C4-2B (cell line): ENCODE data around the gene PTAFR.

Experiments
- H3K27ac ChIP-seq: fragments of 450-650 bp; 2 replicates; pipeline ENCODE4 v1.5.1; 2017
- CTCF ChIP-seq: fragments of 450-650 bp; conservative IDR thresholded peaks from 2 replicates; pipeline ENCODE4 v1.5.1; 2017; ENCODE audit warnings: mild to moderate bottlenecking
- ZFX ChIP-seq: fragments of 450-650 bp; IDR thresholded peaks from 2 replicates; pipeline ENCODE4 v1.6.1; 2017

Gene PTAFR

GRCh38 chr1:28199328-28200233 is 23.1 kb upstream of the PTAFR start:
- no peak overlapping the region for H3K27ac ChIP-seq
- no peak for TF ChIP-seq CTCF
- no peak for TF ChIP-seq ZFX

- no peak for TF ChIP-seq ZFX
- H3K27ac ChIP-seq, result no peak overlapping the region
Measured at GRCh38 chr1:28197682-28198415, 21.4 kb upstream of the PTAFR start.

GRCh38 chr1:28196330-28196729 is 19.8 kb upstream of the PTAFR start:
- TF ChIP-seq CTCF (no peak), ZFX (no peak)

GRCh38 chr1:28195780-28196179 is 19.3 kb upstream of the PTAFR start:
- TF ChIP-seq CTCF (no peak), ZFX (no peak)
- no peak overlapping the region for H3K27ac ChIP-seq

More at GRCh38 chr1:28196330-28196729, 19.8 kb upstream of the PTAFR start:
- no peak overlapping the region for H3K27ac ChIP-seq

GRCh38 chr1:28194326-28195035 is 18.0 kb upstream of the PTAFR start:
- TF ChIP-seq CTCF (no peak), ZFX (no peak)
- H3K27ac ChIP-seq, result no peak overlapping the region

- no peak overlapping the region for H3K27ac ChIP-seq
- TF ChIP-seq CTCF (no peak), ZFX (no peak)
Measured at GRCh38 chr1:28193701-28194161, 17.2 kb upstream of the PTAFR start.

GRCh38 chr1:28190996-28191645 is 14.6 kb upstream of the PTAFR start:
- TF ChIP-seq CTCF, result no peak
- no peak for TF ChIP-seq ZFX
- no peak overlapping the region for H3K27ac ChIP-seq
